ENCODE measurements around the gene FBXO3.

The FBXO3 gene

DNA sequence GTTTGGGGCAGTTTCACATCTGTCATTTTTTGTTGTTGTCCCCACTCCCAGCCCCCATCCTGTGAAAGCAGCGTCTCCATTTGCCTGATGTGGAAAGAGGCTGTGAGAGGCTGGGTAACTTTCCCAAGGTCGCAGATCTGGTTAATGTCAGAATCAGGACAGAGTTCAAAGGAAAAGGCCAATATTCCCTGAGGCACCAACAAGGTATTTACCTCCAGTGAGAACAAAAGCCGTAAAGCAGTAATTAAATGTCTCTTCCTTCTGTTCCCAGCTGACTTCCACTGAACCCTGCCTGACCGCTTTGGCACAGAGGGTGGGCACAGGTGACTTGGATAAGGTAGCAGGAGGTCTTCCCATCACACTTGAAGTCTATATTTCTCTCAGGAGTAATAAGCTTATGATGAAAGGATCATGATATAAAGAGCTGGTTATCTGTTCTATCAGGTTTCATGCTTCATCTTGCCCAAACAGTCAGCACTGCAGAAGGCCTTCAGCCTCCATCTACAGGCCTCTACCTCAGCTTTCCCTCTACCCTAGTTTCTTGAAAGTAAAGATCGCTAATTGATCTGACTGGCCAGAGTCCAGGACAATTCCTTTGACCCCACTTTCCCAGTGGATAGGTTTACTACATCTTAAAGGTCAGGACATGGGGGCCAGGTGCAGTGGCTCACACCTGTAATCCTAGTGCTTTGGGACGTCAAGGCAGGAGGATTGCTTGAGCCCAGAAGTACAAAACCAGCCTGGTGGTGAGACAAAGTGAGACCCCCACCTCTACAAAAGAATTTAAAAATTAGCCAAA, 83.1 kb downstream of the FBXO3 start:
- H3K27me3 ChIP-seq: no peaks in the 10 kb centered on the region
- H3K9me3 ChIP-seq (replicated peaks in 1 of 11): peaks cover 0 to 6% (median 0%) of the 10 kb centered on the region in 11 experiments; a peak in 3 of 22 replicates
- no peaks in the 10 kb centered on the region for H4K20me1 ChIP-seq
- H3K9ac ChIP-seq: peak overlapping the region in 2 of 11 experiments; percentile 34 to 54; a peak in 3 of 22 replicates
- no peak overlapping the region for H3K4me3 ChIP-seq
- no peaks in the 10 kb centered on the region for H3K36me3 ChIP-seq
- H3K27ac ChIP-seq: peak overlapping the region in 4 of 11 experiments; percentile 14 to 77 (median 39); a peak in 6 of 22 replicates
- TF ChIP-seq Cebpa-rat (IDR thresholded peaks at IDR 0.05): no peak
- peaks cover 12 to 74% (median 43%) of the 10 kb centered on the region in 10 experiments; a peak in 18 of 20 replicates for H3K4me1 ChIP-seq
- H3K4me2 ChIP-seq: peak overlapping the region in 6 of 11 experiments; percentile 25 to 81 (median 66); a peak in 10 of 22 replicates

Measured in BLaER1 treated with 17β-estradiol and CSF1 and Interleukin-3, amounts not matched to agents 10 nM and 100 nM (cell line).